Spleen (tissue), 11 donors: ENCODE data around the gene COL4A1. TPM values are rescaled to one million over a fixed set of nuclear protein-coding genes. Genes with fewer than 3 reads are reported as not detected.

Experiments
- DNase-seq: peaks from one replicate; pipeline ENCODE4 v3.0.0-alpha.2; 2020
- H3K27ac ChIP-seq, 8 donors: fragments of 200-600 bp; sonication (generic) in 7 of 8; 1 replicate in 4 of 8; 2 replicates in 4 of 8; pipeline versions ENCODE4 v1.5.0 to v1.8.0; 2016 to 2021; ENCODE audit warnings: inconsistent platforms in 4 of 8, mild to moderate bottlenecking in 4 of 8, moderate library complexity in 1 of 8
- H3K27me3 ChIP-seq, 7 donors: fragments of 200-600 bp; sonication (generic) in 6 of 7; replicated peaks in 1 of 7; 1 replicate in 4 of 7; 2 replicates in 3 of 7; pipeline versions ENCODE4 v1.5.0 to v1.8.0; 2016 to 2021; ENCODE audit warnings: inconsistent platforms in 3 of 7, mild to moderate bottlenecking in 1 of 7
- H3K36me3 ChIP-seq, 6 donors: fragments of 200-600 bp; sonication (generic) in 5 of 6; 1 replicate in 4 of 6; 2 replicates in 2 of 6; pipeline versions ENCODE4 v1.5.0 to v1.8.0; 2016 to 2021; ENCODE audit warnings: inconsistent platforms in 2 of 6
- H3K4me1 ChIP-seq, 6 donors: fragments of 200-600 bp; sonication (generic) in 5 of 6; 1 replicate in 3 of 6; 2 replicates in 3 of 6; pipeline versions ENCODE4 v1.5.0 to v1.8.0; 2016 to 2021; ENCODE audit warnings: inconsistent platforms in 3 of 6
- H3K4me3 ChIP-seq, 8 donors: fragments of 200-600 bp; sonication (generic) in 7 of 8; 1 replicate in 4 of 8; 2 replicates in 4 of 8; pipeline versions ENCODE4 v1.5.0 to v1.8.0; 2016 to 2021; ENCODE audit warnings: inconsistent platforms in 4 of 8, mild to moderate bottlenecking in 4 of 8, moderate library complexity in 2 of 8
- H3K9me3 ChIP-seq, 8 donors: fragments of 200-600 bp; sonication (generic) in 7 of 8; 1 replicate in 4 of 8; 2 replicates in 4 of 8; pipeline versions ENCODE4 v1.5.0 to v1.8.0; 2016 to 2021; ENCODE audit warnings: inconsistent platforms in 4 of 8
- CTCF ChIP-seq, 11 experiments: fragments of 200-600 bp in 7 of 11; fragments of 450-650 bp in 4 of 11; sonication (generic) in 4 of 11; IDR thresholded peaks in 8 of 11; conservative IDR thresholded peaks in 3 of 11; 1 replicate in 7 of 11; 2 replicates in 4 of 11; pipeline versions ENCODE4 v1.4.0 to v1.8.0; 2016 to 2021; ENCODE audit warnings: antibody characterized with exemption in 11 of 11, inconsistent platforms in 4 of 11, mild to moderate bottlenecking in 1 of 11
- POLR2A ChIP-seq, 3 donors: fragments of 450-650 bp; IDR thresholded peaks; one replicate each; pipeline ENCODE4 v1.5.1; 2017; ENCODE audit warnings: antibody characterized with exemption in 3 of 3, mild to moderate bottlenecking in 1 of 3
- POLR2AphosphoS5 ChIP-seq, 3 donors: sonication (generic); formaldehyde crosslinking; IDR thresholded peaks; one replicate each; pipeline ENCODE4 v1.5.1; 2017; ENCODE audit warnings: antibody characterized with exemption in 3 of 3
- WGBS, 5 donors: extraction: QIAGEN DNeasy Blood & Tissue Kit in 3 of 5; methylation state at CpG; one replicate each; pipeline versions ENCODE4 v1.1.5 to v1.1.7; 2013 to 2018; 5-methylcytosine and 5-hydroxymethylcytosine counted together
- intact Hi-C: fragments of 100-400 bp; cut with DNase I; formaldehyde crosslinking; loops from one replicate; pipeline ENCODE4 v1.15.0; 2023; ENCODE audit warnings: low total_unique reads
- polyA plus RNA-seq, 3 donors: library from polyadenylated mRNA; stranded (reverse); fragments of 200-250 nt; gene quantifications; one replicate each; pipeline ENCODE4 v1.2.1, GENCODE V29; 2013
- total RNA-seq, 7 donors: library from RNA; depleted of rRNA in 3 of 7; stranded (reverse); fragments of >200 nt in 3 of 7; fragmentation: NEBNext Ultra II Directional in 4 of 7; extraction: Animal tissue kit (Norgen Biotek cat#: 25700) in 4 of 7; gene quantifications; one replicate each; pipeline versions ENCODE4 v1.1.0 to v1.2.1, GENCODE V29; 2016 to 2021
- donor health status: healthy with polysubstance abuse.
- donor health status: DM: no; HTN: no; CAD: no; lungs with moderate emphysema.
- donor health status: DM: no; HTN: no; CAD: no.
- donor health status: Bipolar disorder and iron deficiency.
- donor health status: healthy.
- donor health status: DM: no; HTN: no; CAD: no.
- donor health status: DM: yes; HTN: yes; CAD: no.

Gene COL4A1
- total and polyA plus RNA-seq, 10 donors = 37.9 to 959 (median 340) TPM

GRCh38 chr13:110328573-110328972, 21.6 kb upstream of the COL4A1 start:
- no peak for DNase-seq
- Histone ChIP-seq H3K9me3 (no peaks in the 10 kb centered on the region), H3K36me3 (peaks cover 0 to 4% (median 0%) of the 10 kb centered on the region in 6 donors), H3K4me3 (no peak overlapping the region), H3K4me1 (peaks cover 0 to 41% (median 18%) of the 10 kb centered on the region in 6 donors), H3K27ac (peak overlapping the region in 3 of 8 donors; percentile 14 to 61 (median 31)), H3K27me3 (peaks cover 0 to 17% (median 0%) of the 10 kb centered on the region in 7 donors)
- WGBS, 5 donors = 81 to 95% (median 88%) methylated on average over 9 to 10 of the region's 10 CpGs
- TF ChIP-seq POLR2AphosphoS5 (IDR thresholded peaks at IDR 0.05) (no peak), CTCF (IDR thresholded peaks at IDR 0.05 in 8 of 11, conservative IDR thresholded peaks at IDR 0.05 in 3 of 11) (no peak), POLR2A (IDR thresholded peaks at IDR 0.05) (no peak)
- intact Hi-C loops = no loop called here

- H3K27ac ChIP-seq = peak overlapping the region in 7 of 8 donors; percentile 9 to 61 (median 45)
- H3K9me3 ChIP-seq = no peaks in the 10 kb centered on the region
- H3K27me3 ChIP-seq = peaks cover 0 to 22% (median 0%) of the 10 kb centered on the region in 7 donors
- TF ChIP-seq POLR2A (IDR thresholded peaks at IDR 0.05) (no peak), CTCF (IDR thresholded peaks at IDR 0.05 in 8 of 11, conservative IDR thresholded peaks at IDR 0.05 in 3 of 11) (no peak), POLR2AphosphoS5 (IDR thresholded peaks at IDR 0.05) (no peak)
- H3K4me3 ChIP-seq = no peak overlapping the region
- WGBS, 5 donors = 44 to 72% (median 52%) methylated on average over 6 to 7 of the region's 7 CpGs
- peaks cover 0 to 50% (median 24%) of the 10 kb centered on the region in 6 donors for H3K4me1 ChIP-seq
- intact Hi-C loops = no loop called here
- DNase-seq = no peak
- peaks cover 0 to 4% (median 0%) of the 10 kb centered on the region in 6 donors for H3K36me3 ChIP-seq
These were observed 20.2 kb upstream of the COL4A1 start for GRCh38 chr13:110327051-110327721.

GRCh38 chr13:110326263-110326904, 19.4 kb upstream of the COL4A1 start:
- Histone ChIP-seq H3K27me3 (peaks cover 0 to 27% (median 0%) of the 10 kb centered on the region in 7 donors), H3K4me1 (peaks cover 0 to 50% (median 24%) of the 10 kb centered on the region in 6 donors)

More at GRCh38 chr13:110326263-110326904, 19.4 kb upstream of the COL4A1 start:
- 67 to 81% (median 75%) methylated on average over 12 of the region's 12 CpGs for WGBS, 5 donors
- H3K36me3 ChIP-seq = peaks cover 0 to 4% (median 0%) of the 10 kb centered on the region in 6 donors
- H3K9me3 ChIP-seq = no peaks in the 10 kb centered on the region
- H3K27ac ChIP-seq = peak overlapping the region in 6 of 8 donors; percentile 9 to 61 (median 47)
- no peak for DNase-seq
- no peak overlapping the region for H3K4me3 ChIP-seq
- TF ChIP-seq CTCF (IDR thresholded peaks at IDR 0.05 in 8 of 11, conservative IDR thresholded peaks at IDR 0.05 in 3 of 11) = no peak
- no peak for TF ChIP-seq POLR2A (IDR thresholded peaks at IDR 0.05)
- no peak for TF ChIP-seq POLR2AphosphoS5 (IDR thresholded peaks at IDR 0.05)
- intact Hi-C loops = no loop called here
